Calu3 (cell line): Measurements from ENCODE around the gene PLEKHM3. TPM values are rescaled to one million over a fixed set of nuclear protein-coding genes. Genes with fewer than 3 reads are reported as not detected.

Source experiments
- BruUV-seq: library from RNA; stranded (reverse); fragments of 400-500 nt; replicated peaks from 2 replicates; lab custom pipeline; 2021; lab: Mats Ljungman, UMichigan
- CTCF ChIA-PET: fragments of 300-600 bp; sonication (Branson Sonifier 250); formaldehyde crosslinking; loops from one replicate; lab custom pipeline; 2022; ENCODE audit warnings: antibody characterized with exemption; lab: Charles Lee
- DNase-seq: peaks from one replicate; pipeline ENCODE4 v3.0.0; 2022
- H3K27ac Mint-ChIP-seq: one replicate; pipeline ENCODE4 v1.8.0; 2022; ENCODE audit warnings: mixed read lengths; ENCODE audit not compliant: unreplicated experiment
- H3K27me3 Mint-ChIP-seq: one replicate; pipeline ENCODE4 v1.8.0; 2022; ENCODE audit warnings: mixed read lengths; ENCODE audit not compliant: unreplicated experiment
- H3K36me3 Mint-ChIP-seq: one replicate; pipeline ENCODE4 v1.8.0; 2022; ENCODE audit warnings: mild to moderate bottlenecking, moderate library complexity, mixed read lengths; ENCODE audit not compliant: insufficient read depth, unreplicated experiment
- H3K4me1 Mint-ChIP-seq: one replicate; pipeline ENCODE4 v1.8.0; 2022; ENCODE audit warnings: mild to moderate bottlenecking, low read depth, mixed read lengths; ENCODE audit not compliant: unreplicated experiment
- H3K4me3 Mint-ChIP-seq: one replicate; pipeline ENCODE4 v1.8.0; 2022; ENCODE audit warnings: mild to moderate bottlenecking, low read depth, moderate library complexity, mixed read lengths; ENCODE audit not compliant: unreplicated experiment
- H3K9me3 Mint-ChIP-seq: one replicate; pipeline ENCODE4 v1.8.0; 2022; ENCODE audit warnings: low read depth, mixed read lengths; ENCODE audit not compliant: unreplicated experiment
- intact Hi-C: fragments of 100-400 bp; cut with micrococcal nuclease; formaldehyde crosslinking; loops from one replicate; pipeline ENCODE4 v1.10.0; 2022; ENCODE audit not compliant: unreplicated experiment
- total RNA-seq: library from RNA; stranded (reverse); gene quantifications from 2 replicates; pipeline ENCODE4 v1.2.3, GENCODE V29; 2022
- TF ChIP-seq, protein P1 (sequence below): fragments of 200-600 bp; IDR thresholded peaks from one replicate; pipeline ENCODE4 v1.8.0; 2022; ENCODE audit warnings: antibody characterized with exemption; ENCODE audit not compliant: unreplicated experiment

The PLEKHM3 gene
- total RNA-seq, 1 experiment from 2014 or later, result 8.0 TPM

DNA sequence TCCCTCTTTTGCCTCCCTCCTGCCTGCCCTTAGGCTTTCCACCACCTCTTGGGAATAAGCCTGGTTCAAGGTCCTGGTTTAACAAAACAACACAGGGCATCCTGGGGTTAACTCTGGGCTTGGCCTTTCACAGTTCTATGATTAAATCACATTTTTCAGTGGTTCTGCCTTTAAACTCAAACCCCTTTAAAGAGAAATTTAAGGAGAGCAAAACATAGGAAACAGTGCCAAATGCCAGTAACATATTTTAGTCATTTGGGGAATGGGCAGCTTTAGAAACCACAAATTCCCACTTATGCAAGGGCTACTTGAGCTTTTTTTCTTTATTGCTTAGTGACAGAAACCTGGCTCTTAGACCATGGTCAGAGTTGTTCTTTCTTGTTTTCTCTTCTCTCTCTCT lies 143.4 kb downstream of the PLEKHM3 start:
- CTCF ChIA-PET, result no interaction called here
- no TSS peak for BruUV-seq
- no peak overlapping the region for H3K27ac Mint-ChIP-seq

GRCh38 chr2:207879536-207879935 lies 145.8 kb downstream of the PLEKHM3 start:
- CTCF ChIA-PET, result no interaction called here
- Mint-ChIP-seq H3K4me3 (no peak overlapping the region), H3K27ac (no peak overlapping the region), H3K9me3 (no peaks in the 10 kb centered on the region), H3K36me3 (no peaks in the 10 kb centered on the region), H3K4me1 (peaks cover 21% of the 10 kb centered on the region), H3K27me3 (no peaks in the 10 kb centered on the region)
- TF ChIP-seq, protein P1, sequence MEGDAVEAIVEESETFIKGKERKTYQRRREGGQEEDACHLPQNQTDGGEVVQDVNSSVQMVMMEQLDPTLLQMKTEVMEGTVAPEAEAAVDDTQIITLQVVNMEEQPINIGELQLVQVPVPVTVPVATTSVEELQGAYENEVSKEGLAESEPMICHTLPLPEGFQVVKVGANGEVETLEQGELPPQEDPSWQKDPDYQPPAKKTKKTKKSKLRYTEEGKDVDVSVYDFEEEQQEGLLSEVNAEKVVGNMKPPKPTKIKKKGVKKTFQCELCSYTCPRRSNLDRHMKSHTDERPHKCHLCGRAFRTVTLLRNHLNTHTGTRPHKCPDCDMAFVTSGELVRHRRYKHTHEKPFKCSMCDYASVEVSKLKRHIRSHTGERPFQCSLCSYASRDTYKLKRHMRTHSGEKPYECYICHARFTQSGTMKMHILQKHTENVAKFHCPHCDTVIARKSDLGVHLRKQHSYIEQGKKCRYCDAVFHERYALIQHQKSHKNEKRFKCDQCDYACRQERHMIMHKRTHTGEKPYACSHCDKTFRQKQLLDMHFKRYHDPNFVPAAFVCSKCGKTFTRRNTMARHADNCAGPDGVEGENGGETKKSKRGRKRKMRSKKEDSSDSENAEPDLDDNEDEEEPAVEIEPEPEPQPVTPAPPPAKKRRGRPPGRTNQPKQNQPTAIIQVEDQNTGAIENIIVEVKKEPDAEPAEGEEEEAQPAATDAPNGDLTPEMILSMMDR, result no peak
- DNase-seq, result no peak
- intact Hi-C loops, result no loop called here
- BruUV-seq, result no TSS peak

More for the DNA sequence above, 143.4 kb downstream of the PLEKHM3 start:
- Mint-ChIP-seq H3K36me3 (no peaks in the 10 kb centered on the region), H3K4me1 (peaks cover 14% of the 10 kb centered on the region), H3K27me3 (no peaks in the 10 kb centered on the region), H3K4me3 (no peak overlapping the region), H3K9me3 (no peaks in the 10 kb centered on the region)
- intact Hi-C loops, result no loop called here
- DNase-seq, result no peak
- TF ChIP-seq, protein P1, result no peak

GRCh38 chr2:207876842-207877535 lies 148.3 kb downstream of the PLEKHM3 start:
- no peaks in the 10 kb centered on the region for H3K36me3 Mint-ChIP-seq
- DNase-seq, result no peak
- no peaks in the 10 kb centered on the region for H3K27me3 Mint-ChIP-seq
- TF ChIP-seq, protein P1, result no peak
- H3K9me3 Mint-ChIP-seq, result no peaks in the 10 kb centered on the region
- intact Hi-C loops, result no loop called here
- H3K4me3 Mint-ChIP-seq, result no peak overlapping the region
- no peak overlapping the region for H3K27ac Mint-ChIP-seq
- peaks cover 21% of the 10 kb centered on the region for H3K4me1 Mint-ChIP-seq
- BruUV-seq, result no TSS peak
- CTCF ChIA-PET, result no interaction called here

- CTCF ChIA-PET, result interaction anchor here (1.2 kb wide), 1 partner anchor 14 kb away, joined by 3 read pairs; no protein-coding TSS in a partner anchor
- no peak for DNase-seq
- Mint-ChIP-seq H3K4me3 (no peak overlapping the region), H3K4me1 (peaks cover 33% of the 10 kb centered on the region), H3K9me3 (no peaks in the 10 kb centered on the region), H3K36me3 (no peaks in the 10 kb centered on the region), H3K27ac (no peak overlapping the region), H3K27me3 (no peaks in the 10 kb centered on the region)
- BruUV-seq, result no TSS peak
- intact Hi-C loops, result no loop called here
- TF ChIP-seq, protein P1, result no peak
These were observed 149.7 kb downstream of the PLEKHM3 start for GRCh38 chr2:207875473-207876212.
